ENCODE results near the gene MKNK2. TPM values are rescaled to one million over a fixed set of nuclear protein-coding genes. Genes with fewer than 3 reads are reported as not detected.
A peak's percentile ranks its signal among the peaks of the same experiment; 100 is the strongest.

Gene MKNK2
- total and polyA plus RNA-seq, 2 donors (not counting 1 experiment from before 2014, with no cell fraction given): 440 to 777 TPM

DNA sequence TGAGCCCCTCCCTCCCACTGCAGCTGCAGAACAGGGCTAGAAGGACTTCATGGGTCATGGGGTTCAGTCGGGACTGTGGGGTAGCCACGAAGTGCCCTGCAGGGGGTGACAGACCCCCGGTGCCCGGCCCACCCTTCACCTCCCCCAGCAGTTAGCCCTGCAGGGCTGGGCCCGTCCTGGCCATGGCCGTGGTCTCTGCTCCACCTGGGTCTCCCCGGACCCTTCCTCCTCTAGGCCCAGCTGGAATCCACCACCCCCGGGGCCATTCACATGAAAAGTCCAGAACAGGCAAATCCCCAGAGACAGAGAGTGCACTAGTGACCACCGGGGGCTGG, 17.3 kb downstream of the MKNK2 start:
- WGBS (ENCODE audit: insufficient coverage): 77% methylated on average over 9 of the region's 9 CpGs
- no peaks in the 10 kb centered on the region for H3K27me3 ChIP-seq (replicated peaks in 1 of 4; ENCODE audit: control extremely low read depth in 1 of 4, control insufficient read depth in 3 of 4, insufficient read depth in 4 of 4, low read length in 3 of 4)

More for the DNA sequence above, 17.3 kb downstream of the MKNK2 start:
- Histone ChIP-seq H3K27ac (ENCODE audit: low read length in 2 of 2) (no peak overlapping the region), H3K4me2 (replicated peaks; ENCODE audit: low read depth, low read length, poor library complexity, severe bottlenecking) (no peak overlapping the region), H4K20me1 (ENCODE audit: control insufficient read depth, insufficient read depth, low read length, poor library complexity, severe bottlenecking) (peaks cover 24% of the 10 kb centered on the region), H3K9me3 (ENCODE audit: control extremely low read depth in 1 of 3, control insufficient read depth in 2 of 3, insufficient read depth in 1 of 3, low read length in 2 of 3) (peaks cover 0 to 22% (median 5%) of the 10 kb centered on the region in 3 donors), H3K36me3 (replicated peaks in 1 of 2; ENCODE audit: control extremely low read depth in 1 of 2, control insufficient read depth in 1 of 2, extremely low read depth in 1 of 2, insufficient read depth in 2 of 2, low read length in 1 of 2) (peaks cover 0 to 11% of the 10 kb centered on the region in 2 experiments), H3K4me3 (ENCODE audit: control extremely low read depth in 1 of 5, extremely low read depth in 1 of 5, insufficient read depth in 1 of 5, low read depth in 2 of 5, low read length in 4 of 5) (no peak overlapping the region), H3K9ac (ENCODE audit: low read length) (no peak overlapping the region), H2AFZ (ENCODE audit: insufficient read depth, low read depth, low read length, poor library complexity, severe bottlenecking) (no peak overlapping the region), H3K79me2 (ENCODE audit: control insufficient read depth, insufficient read depth, low read length) (no peaks in the 10 kb centered on the region), H3K4me1 (ENCODE audit: control insufficient read depth in 2 of 2, insufficient read depth in 2 of 2, low read length in 2 of 2) (peaks cover 17 to 37% of the 10 kb centered on the region in 2 donors)
- Mint-ChIP-seq H3K27ac (no peak overlapping the region), H3K4me1 (peaks cover 29% of the 10 kb centered on the region), H3K4me3 (no peak overlapping the region), H3K27me3 (no peaks in the 10 kb centered on the region), H3K9me3 (ENCODE audit: insufficient read depth) (no peaks in the 10 kb centered on the region)
- POLR2A ChIA-PET: interaction anchor here (0.6 to 2.6 kb wide), 6 partner anchors 13 to 92 kb away, joined by 3 to 11 read pairs (median 6); partner anchors contain the start of gene MKNK2
- no peak for TF ChIP-seq EZH2 (IDR thresholded peaks at IDR 0.05; ENCODE audit: borderline replicate concordance, insufficient read depth, low read depth, low read length, poor library complexity, severe bottlenecking)
- TF ChIP-seq, protein P1, sequence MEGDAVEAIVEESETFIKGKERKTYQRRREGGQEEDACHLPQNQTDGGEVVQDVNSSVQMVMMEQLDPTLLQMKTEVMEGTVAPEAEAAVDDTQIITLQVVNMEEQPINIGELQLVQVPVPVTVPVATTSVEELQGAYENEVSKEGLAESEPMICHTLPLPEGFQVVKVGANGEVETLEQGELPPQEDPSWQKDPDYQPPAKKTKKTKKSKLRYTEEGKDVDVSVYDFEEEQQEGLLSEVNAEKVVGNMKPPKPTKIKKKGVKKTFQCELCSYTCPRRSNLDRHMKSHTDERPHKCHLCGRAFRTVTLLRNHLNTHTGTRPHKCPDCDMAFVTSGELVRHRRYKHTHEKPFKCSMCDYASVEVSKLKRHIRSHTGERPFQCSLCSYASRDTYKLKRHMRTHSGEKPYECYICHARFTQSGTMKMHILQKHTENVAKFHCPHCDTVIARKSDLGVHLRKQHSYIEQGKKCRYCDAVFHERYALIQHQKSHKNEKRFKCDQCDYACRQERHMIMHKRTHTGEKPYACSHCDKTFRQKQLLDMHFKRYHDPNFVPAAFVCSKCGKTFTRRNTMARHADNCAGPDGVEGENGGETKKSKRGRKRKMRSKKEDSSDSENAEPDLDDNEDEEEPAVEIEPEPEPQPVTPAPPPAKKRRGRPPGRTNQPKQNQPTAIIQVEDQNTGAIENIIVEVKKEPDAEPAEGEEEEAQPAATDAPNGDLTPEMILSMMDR (IDR thresholded peaks at IDR 0.05): no peak
- intact Hi-C loops (cut with micrococcal nuclease): loop anchor here (2.0 kb wide), 1 partner anchor 17 kb away; the partner anchor contains the start of gene MKNK2
- CTCF ChIA-PET: interaction anchor here (1.9 kb wide), 1 partner anchor 14 kb away, joined by 11 read pairs; no protein-coding TSS in a partner anchor
- ATAC-seq (ENCODE audit: low read depth) (no peak), DNase-seq (peak; percentile 26)

All from B cell (primary cell).